ENCODE measurements around the gene ASIC1.
A peak's percentile ranks its signal among the peaks of the same experiment; 100 is the strongest.

Gene ASIC1

DNA sequence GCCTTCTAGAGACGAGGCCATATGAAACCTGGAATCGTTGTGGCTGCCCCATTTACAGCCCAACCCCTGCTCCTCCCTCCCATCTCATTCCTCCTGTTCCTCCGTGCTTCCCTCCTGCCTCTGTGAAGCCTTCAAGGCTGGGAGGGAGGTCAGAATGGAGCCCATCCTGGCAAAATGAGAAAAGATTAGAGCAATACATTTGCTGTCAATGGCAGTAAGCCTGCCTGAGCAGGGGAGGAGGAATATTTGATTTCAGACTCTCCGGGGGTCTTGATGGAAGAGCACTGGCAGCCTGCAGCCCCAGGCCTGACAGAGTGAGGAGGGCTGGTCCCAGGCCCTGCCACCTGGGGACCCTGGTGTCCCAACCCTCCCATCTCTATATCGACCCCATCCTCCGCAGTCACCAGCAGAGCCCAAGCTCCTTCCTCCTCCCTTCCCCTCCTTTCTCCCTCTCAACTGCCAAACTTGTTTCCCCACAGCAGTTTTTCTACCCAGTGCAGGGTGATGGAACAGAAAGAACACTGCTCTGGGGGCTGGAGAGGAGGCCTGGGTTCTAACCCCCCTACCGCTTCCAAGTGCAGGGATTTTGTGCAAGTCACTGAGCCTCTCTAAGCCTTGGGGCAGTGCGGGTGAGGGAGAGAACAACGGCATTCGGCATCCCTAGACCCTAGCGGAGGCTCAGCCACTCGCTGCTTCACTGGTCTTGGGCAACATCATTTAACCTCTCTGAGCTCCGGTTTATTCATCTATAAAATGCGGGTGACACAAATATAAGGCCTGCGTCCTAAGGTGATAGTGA, 16.1 kb upstream of the ASIC1 start:
- DNase-seq (ENCODE audit: low read depth): no peak

DNA sequence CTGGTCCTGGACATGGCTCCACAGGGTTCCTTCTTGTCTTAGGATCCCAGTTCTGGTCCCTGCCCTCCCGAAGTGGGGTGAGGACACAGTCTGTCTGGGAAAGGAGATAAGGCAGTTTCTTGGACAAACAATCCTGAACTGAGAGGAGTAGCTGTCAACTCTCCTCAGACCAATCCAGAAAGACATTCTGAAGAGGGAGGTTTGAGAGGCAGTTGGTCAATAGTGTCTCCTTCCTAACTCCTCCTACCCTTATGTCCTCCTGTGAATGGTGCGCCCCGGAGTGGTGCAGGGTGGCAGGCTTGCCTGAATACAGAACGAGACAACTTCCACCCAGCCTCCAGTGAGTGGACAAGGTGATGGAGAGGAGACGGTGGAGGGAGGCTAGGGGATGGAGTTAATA, 15.4 kb upstream of the ASIC1 start:
- no peak for DNase-seq (ENCODE audit: low read depth)

DNA sequence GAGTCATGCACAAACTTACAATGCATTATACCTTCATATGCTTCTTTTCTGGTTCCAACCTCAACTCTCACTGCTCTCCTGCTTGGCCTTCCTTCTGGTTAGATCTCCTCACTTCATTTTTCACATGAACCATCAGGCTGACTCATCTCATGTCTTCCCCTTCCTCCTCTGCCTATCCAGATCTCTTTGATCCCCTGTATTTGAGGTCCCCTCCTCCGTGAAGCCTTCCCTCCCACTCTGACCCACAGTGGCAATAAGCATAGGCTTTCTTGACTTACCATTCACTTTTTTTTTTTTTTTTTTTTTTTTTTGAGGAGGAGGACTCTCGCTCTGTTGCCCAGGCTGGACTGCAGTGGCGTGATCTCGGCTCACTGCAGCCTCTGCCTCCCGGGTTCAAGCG, 14.7 kb upstream of the ASIC1 start:
- DNase-seq (ENCODE audit: low read depth): no peak

DNA sequence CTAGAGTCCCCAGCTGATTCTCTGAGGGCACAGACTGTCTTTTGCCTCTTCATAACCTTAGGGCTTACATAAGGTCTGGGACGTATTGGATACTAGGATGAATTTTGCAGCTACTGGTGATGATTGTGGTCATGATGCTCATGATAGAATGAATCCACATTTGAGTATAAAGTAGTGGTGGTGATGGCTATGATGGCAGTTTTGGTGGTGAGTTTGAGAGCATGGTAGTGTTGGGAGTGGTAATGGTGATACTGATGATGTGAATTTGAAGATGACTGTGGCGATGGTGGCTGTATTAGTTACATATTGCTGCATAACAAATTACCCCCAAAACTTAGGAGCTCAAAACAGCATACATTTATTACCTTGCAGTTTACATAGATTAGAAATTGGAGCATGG, 14.1 kb upstream of the ASIC1 start:
- no peak for DNase-seq (ENCODE audit: low read depth)

DNA sequence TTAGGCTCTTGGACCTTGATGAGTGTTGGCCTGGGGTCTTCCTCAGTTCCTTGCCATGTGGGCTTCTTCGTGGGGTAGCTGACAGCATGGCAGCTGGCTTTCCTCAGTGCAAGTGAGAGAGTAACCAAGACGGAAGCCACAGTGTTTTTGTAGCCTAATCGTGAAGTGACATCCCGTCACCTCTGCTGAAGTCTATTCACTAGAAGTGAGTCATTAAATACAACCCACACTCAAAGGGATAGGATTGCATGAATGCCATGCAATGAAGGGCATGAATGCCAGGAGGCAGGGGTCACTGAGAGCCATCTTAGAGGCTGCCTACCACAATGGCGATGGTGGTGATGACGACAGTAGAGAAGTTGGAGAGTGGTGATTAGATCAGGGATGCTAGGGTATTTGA, 13.5 kb upstream of the ASIC1 start:
- no peak for DNase-seq (ENCODE audit: low read depth)

GRCh38 chr12:50047693-50048250, 9.6 kb upstream of the ASIC1 start:
- DNase-seq (ENCODE audit: low read depth): no peak

DNA sequence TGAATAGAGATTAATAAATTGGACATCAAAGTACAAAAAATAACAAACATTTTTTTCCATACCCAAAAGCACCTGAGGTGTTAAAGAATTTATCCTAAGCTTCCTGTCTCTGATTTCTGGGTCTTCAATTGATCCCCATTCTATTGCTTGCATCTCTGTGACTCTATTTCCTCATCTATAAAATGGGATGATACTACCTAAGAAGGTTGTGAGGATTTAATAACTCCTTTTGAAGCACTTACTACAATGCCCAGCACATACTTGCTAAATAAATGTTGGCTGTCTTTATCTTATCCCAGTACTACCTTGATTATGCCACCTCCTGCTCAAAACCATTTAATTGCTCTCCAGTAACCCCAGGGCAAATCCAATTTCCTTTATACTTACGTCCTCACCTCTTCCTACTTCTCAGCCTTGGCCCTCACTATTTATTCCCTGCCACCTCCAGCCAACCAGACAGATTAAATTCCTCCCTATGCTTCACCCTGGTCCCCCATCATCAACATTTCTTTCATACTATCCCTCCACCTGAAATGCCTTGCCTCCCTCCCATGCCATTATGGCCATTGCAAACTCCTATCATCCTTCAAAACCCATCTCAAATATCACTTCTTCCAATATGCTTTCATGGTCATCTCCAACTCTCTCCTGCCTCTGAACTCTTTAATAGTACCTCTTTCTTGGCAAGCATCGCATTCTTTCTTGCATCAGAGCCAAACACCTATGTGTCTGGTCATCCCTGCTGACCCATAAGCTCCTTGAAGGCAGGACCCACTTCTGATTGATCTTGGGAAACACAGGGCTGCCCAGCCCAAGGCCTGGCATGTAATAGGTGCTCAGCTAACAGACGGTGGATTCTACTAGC, 7.9 kb upstream of the ASIC1 start:
- DNase-seq (ENCODE audit: low read depth): no peak

DNA sequence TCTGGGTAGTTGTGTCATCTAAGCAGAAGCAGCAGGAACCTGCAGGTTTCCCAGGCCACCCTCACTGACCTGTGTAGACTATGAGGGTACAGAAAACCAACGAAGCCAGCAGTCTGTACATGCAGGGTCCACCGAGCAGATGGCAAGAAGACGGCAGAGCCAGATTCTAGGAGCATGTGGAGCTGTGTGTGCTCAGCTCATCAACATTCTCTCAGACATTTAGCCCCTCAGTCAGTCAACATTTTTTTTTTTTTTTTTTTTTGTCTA, 7.3 kb upstream of the ASIC1 start:
- no peak for DNase-seq (ENCODE audit: low read depth)

GRCh38 chr12:50050410-50051098, 6.8 kb upstream of the ASIC1 start:
- DNase-seq (ENCODE audit: low read depth): no peak

DNA sequence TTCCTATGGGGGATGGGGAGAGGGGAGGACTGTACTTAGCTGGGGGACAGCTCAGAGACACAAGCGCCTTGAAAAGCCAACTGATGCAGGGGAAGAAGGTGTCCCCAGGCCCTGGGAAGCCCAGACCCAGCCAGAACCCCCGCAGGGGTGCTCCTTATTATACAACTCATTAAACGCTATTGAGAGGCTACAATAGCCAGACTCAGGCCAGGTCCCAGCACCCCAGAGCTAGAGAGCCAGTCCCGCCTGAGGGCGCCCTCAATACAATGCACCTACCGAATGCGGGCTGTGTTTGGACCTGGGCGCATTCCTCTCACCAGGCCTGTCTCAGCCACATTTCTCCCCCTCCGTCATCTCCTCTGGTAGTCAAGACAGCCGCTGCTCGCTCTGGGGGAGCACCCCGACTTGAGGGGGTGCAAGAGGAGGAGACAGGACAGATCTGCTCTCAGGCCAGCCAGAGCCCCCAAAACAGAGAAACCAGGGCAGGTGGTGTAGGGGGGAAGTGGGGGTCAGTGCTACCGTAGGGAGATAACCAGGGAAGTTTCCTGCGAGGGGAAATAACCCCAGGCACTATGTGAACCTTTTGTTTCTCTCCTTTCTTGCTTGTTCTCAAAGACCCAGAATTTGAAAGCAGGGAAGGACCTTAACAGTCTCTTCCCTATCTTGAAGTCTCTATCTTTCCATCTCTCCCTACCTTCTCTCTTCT, 6.1 kb upstream of the ASIC1 start:
- DNase-seq (ENCODE audit: low read depth): no peak

- DNase-seq (ENCODE audit: low read depth): no peak
Observed at GRCh38 chr12:50052544-50052943, 4.9 kb upstream of the ASIC1 start.

DNA sequence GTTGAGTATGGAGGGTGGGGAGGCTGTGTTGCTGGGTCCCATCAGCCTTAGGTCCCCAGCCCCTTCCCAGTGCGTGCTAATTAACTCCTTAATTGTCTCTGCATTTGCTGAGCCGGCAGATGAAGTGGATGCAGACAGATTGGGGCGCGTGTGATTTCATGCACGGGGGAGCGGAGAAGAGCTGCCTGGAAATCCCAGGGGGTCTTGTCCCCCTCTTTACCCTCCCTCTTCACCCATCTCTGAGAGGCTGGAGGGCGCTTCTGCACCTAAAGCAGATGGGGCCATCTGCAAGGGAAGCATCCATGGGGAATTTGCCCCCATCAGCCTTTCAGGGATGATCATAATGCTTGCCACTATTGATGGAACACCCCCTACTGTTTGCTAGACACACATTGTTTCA, 4.4 kb upstream of the ASIC1 start:
- DNase-seq (ENCODE audit: low read depth): no peak

DNA sequence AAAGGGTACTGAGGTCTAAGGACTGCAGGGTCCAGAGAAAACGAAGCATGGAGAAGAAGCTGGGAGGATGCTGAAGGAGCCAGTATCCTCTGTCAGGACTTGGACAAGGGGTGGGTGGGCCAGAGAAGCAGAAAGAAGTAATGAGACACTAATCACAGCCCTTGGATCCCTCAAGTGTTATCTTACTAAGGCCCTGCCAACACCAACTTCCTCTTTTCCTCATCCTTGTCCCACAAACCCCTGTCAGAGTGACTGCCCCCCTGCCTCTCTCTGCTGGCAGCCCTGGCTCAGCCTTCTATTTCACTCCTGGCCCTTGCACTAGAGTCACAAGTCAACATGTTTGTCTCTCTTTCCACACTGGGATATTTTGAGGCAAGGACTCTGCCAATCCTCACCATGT, 3.8 kb upstream of the ASIC1 start:
- DNase-seq (ENCODE audit: low read depth): no peak

GRCh38 chr12:50055831-50056638, 1.4 kb upstream of the ASIC1 start:
- DNase-seq (ENCODE audit: low read depth): peak; percentile 34

DNA sequence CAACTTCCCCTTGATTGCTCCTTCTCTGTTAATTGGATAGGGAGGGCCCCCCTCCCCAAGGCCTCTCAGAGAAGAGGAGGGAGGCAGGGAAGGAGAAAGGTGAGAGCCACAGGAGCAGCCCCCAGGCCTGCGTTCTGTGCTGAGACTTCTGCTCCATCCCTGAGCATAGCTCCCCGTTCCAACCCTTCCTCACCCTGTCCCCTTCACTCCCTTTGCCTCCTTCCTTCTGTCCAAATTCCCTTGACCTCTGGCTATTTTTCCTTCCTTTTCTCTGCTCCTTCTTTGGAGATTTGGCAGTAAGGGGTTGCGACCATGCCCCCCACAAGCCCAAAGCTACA, 788 bp upstream of the ASIC1 start:
- no peak for DNase-seq (ENCODE audit: low read depth)

DNA sequence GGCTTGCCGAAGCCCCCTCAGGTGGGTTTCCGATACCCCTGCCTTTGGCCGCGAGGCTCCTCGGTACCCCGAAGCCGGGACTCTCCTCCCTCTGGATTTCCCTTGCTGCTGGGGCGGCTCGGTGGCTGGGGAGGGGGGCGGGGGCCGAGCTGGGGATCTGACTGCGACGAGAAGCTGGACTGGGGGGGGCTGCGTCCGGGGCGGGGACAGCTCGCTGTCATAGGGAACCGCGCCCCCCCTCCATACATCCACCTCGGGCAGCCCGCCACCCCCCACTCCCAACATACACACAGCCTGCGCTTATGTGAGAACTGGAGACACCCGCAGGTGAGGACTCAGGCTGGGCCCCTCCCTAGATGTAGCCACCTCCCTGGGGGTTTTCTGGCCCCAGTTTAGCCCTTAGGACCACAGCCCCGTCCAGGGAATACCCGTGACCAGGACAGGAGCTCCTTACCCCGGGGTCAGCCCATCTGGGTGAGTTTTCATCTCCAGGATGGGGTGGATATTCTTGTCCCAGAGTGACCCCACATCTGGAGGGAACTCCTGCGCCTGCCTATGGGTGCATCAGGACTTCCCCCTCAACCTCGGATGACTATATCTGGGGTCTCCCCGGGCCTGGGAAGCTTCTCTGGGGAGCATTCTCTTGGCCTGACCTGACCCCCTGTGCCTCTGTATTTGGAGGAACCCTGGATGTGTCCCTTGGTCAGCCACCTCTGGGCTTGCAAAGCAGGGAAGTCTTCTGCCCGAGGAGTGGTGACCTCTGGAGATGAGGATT, 687 bp downstream of the ASIC1 start:
- no peak for DNase-seq (ENCODE audit: low read depth)

DNA sequence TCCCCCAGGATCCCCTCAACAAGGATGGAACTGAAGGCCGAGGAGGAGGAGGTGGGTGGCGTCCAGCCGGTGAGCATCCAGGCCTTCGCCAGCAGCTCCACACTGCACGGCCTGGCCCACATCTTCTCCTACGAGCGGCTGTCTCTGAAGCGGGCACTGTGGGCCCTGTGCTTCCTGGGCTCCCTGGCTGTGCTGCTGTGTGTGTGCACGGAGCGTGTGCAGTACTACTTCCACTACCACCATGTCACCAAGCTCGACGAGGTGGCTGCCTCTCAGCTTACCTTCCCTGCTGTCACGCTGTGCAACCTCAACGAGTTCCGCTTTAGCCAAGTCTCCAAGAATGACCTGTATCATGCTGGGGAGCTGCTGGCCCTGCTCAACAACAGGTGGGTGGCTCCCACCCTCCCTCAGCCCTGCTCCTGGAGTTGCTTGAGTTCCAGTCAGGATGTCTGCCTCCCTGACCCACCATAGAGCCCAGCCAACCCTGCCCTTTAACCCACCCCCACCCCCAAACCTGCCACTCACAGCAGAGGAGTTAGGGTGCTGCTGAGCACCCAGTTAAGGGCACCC, 1.4 kb downstream of the ASIC1 start:
- DNase-seq (ENCODE audit: low read depth): no peak

DNA sequence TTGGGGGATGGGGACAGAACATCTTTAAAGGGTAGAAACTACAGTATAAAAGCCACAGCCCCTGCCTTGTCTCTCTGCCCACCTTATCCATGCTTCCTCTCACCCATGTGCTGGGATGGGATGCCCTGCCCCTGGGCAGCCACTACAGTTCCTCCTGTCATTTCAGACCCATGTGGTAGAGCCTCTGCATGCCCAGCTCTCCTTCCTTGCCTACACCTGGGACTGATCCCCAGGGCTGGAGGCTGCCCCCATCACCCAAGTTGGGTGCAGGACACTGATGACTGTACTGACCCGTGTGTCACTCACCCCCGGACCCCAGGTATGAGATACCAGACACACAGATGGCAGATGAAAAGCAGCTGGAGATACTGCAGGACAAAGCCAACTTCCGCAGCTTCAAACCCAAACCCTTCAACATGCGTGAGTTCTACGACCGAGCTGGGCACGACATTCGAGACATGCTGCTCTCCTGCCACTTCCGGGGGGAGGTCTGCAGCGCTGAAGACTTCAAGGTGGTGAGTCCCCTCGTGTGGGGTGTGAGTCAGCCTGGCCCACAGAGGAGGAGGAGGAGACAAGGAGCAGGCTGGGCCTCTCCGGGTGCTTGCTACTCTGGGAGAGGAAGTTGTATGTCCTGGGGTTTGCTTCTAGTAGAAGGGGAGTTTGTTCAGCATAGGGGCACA, 2.2 kb downstream of the ASIC1 start:
- no peak for DNase-seq (ENCODE audit: low read depth)

DNA sequence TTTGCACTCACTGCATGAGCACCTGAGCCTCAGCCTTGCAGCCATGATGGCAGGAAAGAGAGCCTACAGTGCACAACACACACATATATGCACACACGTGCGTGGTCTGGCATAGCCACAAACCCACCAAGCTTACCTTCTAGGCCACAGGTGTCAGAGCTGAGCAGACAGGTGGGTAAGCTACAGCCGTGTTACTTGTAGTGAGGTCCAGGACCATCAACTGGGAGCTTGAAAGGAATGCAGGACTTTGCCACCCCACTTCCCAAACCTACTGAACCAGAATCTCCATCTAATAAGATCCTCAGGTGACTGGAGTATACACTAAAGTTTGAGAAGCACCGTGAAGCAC, 2.7 kb downstream of the ASIC1 start:
- DNase-seq (ENCODE audit: low read depth): no peak

- no peak for DNase-seq (ENCODE audit: low read depth)
Observed at GRCh38 chr12:50061171-50061570, 3.8 kb downstream of the ASIC1 start.
